Fibroblast of mammary gland (primary cell): ENCODE results near the gene COTL1.

ENCODE experiments used
- DNase-seq: peaks from one replicate; pipeline ENCODE4 v3.0.0-alpha.2; 2010; ENCODE audit warnings: low read depth
- H3K4me3 ChIP-seq: 2 replicates; pipeline ENCODE4 v1.5.1; 2011; ENCODE audit warnings: low read depth, mild to moderate bottlenecking, low read length, moderate library complexity; ENCODE audit not compliant: control insufficient read depth
- TF ChIP-seq, protein P1 (sequence below): conservative IDR thresholded peaks from 2 replicates; pipeline ENCODE4 v1.5.1; 2011; ENCODE audit warnings: low read depth, low read length, inconsistent platforms; ENCODE audit not compliant: control insufficient read depth, insufficient read depth

Gene COTL1

DNA sequence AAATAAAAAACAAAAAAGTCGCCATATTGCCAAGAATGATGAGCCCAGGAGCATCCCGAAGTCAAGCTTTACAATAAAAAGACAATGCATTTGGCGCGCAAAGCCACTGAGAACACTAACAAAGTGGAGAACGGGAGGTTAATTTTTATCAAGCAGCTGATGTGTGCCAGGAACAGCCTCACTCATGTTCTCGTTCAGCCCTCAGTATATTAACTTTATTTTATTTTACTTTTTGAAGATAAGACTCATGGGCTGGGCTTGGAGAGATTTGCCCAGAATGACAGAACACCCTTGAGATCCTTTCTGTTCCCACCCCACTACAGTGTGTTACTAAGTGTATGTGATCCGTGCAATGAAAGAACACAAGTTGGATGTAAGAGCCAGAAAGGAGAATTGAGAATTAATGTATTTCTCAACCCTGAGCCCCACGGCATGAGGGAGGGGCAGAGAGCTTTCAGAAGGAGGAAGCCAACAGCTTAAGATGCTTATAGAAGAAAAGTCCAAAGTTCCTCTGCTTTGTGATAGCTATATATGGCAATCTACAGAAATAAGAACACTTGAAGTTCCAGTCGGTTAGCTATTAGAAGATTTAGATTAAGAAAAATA is 48.4 kb downstream of the COTL1 start:
- DNase-seq = no peak
- TF ChIP-seq, protein P1, sequence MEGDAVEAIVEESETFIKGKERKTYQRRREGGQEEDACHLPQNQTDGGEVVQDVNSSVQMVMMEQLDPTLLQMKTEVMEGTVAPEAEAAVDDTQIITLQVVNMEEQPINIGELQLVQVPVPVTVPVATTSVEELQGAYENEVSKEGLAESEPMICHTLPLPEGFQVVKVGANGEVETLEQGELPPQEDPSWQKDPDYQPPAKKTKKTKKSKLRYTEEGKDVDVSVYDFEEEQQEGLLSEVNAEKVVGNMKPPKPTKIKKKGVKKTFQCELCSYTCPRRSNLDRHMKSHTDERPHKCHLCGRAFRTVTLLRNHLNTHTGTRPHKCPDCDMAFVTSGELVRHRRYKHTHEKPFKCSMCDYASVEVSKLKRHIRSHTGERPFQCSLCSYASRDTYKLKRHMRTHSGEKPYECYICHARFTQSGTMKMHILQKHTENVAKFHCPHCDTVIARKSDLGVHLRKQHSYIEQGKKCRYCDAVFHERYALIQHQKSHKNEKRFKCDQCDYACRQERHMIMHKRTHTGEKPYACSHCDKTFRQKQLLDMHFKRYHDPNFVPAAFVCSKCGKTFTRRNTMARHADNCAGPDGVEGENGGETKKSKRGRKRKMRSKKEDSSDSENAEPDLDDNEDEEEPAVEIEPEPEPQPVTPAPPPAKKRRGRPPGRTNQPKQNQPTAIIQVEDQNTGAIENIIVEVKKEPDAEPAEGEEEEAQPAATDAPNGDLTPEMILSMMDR = no peak
- H3K4me3 ChIP-seq = no peak overlapping the region

DNA sequence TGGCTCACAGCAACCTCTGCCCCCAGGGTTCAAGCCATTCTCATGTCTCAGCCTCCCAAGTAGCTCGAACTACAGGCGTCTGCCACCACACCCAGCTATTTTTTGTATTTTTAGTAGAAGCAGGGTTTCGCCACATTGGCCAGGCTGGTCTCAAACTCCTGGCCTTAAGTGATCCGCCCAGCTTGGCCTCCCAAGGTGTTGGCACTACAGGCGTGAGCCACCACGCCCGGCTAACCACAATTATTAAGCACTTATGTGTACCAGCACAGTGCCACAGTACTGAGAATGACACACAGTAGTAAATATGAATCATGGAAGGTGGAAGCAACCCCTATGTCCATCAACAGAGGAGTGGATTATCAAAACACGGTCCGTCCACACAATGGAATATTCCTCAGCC is 49.8 kb downstream of the COTL1 start:
- peak; percentile 10 for DNase-seq
- no peak overlapping the region for H3K4me3 ChIP-seq
- TF ChIP-seq, protein P1 = no peak

DNA sequence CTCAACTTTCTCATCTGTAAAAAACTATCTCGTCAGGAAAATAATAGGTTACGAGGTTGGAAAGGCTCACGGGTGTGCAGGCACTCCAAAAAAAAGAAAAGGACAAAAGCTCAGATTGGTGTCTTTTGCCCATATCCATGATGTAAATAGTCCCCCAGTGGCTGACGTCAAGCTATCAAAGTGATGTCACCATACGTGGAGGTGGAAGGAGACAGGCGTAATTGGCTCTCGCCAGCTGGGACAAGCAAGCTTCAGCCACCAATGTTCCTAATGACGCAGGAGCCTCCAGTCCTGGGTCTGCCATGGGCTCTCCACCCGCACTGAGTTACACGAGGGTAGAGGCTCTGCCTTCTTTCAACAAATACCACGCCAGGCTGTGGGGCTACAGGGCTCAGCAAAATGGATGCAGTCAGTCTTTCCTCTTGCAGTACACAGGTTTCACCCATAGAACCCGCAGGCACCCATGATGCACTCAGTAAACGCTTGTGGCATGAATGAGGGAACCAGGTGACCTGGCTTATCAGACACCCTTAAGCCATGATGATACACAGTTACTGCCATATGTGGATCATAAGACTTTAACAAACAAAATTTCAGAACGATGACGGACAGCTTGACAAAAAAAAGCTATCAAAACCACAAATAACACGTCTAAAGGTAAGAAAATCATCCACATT is 50.5 kb downstream of the COTL1 start:
- TF ChIP-seq, protein P1 = no peak
- no peak overlapping the region for H3K4me3 ChIP-seq
- no peak for DNase-seq

DNA sequence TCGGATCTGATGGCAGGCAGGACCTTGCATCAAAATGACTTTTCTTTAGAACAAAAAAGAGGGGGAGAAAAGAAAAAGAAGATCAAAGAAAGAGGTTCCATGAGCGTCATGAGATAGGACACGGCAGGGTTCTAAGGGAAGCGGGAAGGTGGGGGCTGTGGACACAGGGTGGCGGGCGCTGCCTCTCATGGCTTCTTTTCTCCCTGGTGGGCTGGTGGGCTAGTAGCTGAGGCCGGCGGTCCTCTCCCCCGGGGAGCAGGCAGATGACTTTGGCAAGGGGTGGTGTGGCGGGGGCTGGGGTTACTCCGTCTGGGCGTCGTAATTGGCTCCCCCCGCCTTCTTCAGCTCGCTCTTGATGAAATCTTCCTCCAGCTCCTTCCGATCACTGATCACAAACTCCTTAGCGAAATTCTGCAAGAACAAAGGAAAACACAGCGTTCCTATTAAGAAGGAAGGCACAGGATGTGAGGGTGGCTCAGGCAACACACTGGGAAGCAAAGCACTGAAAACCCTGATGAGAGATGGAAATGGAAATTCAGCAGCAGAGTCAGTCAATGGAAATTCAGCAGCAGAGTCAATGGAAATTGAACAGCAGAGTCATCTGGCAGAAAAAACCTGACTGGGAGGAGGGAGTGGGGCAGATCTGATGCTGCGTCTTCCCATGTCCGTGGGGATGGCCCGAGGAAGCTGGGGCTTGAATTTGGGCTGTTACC is 51.2 kb downstream of the COTL1 start:
- DNase-seq = no peak
- TF ChIP-seq, protein P1 = no peak
- no peak overlapping the region for H3K4me3 ChIP-seq

DNA sequence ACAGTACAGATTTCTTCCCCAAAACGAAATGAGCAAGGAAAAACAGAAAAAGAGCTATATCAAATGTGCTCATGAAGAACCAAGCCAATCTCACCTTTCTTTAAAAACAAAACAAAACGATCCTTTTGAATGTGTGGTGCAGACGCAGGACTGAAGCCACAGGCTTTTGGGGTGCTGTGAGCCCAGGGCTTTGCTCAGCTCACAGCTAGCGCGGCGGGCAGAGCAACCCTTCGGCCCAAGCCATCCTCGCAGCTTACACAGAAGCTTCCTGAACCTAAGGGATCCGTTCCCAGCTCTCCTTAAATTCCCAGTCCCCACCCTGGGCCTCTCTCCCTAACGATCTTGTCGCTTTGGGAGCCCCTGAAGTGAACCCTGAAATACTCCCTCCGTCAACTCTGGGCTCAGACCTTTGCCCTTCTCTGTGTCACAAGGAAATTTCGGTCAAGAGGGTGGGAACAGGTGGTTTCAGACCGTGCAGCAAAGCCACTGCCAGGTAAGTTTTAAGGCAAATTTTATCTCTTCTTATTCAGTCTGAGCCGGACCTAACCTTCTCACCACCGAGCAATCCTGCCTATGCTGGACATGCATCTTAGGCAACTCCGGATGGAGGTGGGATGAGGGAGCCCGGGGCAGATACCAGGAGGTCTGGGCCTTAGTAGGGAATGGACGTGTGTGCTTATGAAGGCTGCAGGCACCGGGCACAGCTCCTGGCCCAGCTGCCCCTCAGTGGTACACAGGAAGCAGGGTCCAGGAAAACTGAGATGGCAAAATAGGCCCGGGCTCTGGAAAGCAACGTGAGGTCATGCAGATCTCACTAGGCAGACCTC is 52.0 kb downstream of the COTL1 start:
- DNase-seq = no peak
- TF ChIP-seq, protein P1 = no peak

DNA sequence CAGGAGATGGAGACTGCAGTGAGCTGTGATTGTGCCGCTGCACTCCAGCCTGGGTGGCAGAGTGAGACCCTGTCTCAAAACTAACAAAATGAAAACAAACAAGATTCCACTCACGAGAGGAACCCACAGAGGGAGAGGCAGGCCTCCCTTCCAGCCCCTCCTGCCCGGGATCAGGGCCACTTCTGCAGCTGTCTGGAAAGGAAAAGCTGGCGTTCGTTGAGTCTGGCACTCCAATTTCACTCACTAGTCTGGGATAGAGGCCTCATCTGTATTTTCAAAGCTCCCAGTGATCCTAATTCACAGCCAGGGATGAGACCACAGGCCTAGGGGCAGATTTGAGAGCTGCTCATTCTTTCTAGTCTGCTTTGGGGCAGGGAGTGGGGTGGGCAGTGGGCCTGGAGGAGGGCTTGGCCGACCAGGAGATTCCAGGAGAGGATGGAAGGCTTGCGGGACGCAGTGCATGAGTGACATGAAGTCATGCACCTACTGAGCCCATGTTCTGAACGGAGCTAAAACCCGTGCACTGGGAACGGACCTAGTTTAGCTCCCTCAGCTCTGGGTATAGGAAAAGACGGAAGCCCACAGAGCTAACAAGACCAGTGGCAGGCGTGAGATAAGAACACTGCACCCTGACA is 54.0 kb downstream of the COTL1 start:
- DNase-seq = no peak
- TF ChIP-seq, protein P1 = no peak
- no peak overlapping the region for H3K4me3 ChIP-seq

More for the DNA sequence above, 52.0 kb downstream of the COTL1 start:
- H3K4me3 ChIP-seq = no peak overlapping the region
